ENCODE results near the gene SRSF9. TPM values are rescaled to one million over a fixed set of nuclear protein-coding genes. Genes with fewer than 3 reads are reported as not detected.

Gene SRSF9
- polyA plus RNA-seq, 3 donors, result 127 to 218 (median 200) TPM

DNA sequence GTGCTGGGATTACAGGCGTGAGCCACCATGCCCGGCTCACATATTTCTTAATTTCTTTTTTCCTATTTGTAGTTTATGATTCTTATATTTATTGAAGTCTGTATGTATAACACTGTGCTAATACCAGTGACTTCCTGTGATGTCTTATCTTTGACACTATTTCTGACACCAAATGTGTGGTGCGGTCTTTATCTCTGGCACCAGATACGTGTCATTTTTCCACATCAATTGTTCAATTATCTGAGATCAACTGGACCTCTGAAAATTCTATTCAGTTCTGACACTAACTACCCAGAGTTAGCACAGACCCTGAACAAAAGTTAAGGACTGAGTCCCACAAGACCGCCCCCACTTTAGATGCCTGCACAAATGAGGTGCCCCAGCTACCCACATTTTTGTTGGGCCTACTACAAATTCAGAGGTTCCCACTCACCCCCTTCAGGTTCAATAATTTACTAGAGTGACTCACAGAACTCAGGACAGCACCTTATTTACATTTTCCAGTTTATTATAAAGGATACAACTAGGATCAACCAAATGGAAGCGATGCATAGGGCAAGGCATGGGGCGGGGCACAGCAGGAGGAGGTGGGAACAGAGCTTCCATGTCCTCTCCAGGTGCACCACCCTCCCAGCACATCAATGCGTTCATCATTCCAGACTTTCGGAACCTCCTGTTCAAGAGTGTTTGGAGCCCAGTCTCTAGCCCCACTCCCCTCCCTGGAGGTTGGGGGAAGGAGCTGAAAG, 11.6 kb upstream of the SRSF9 start:
- WGBS (ENCODE audit: insufficient coverage), result 93% methylated on average over 3 of the region's 9 CpGs
- Mint-ChIP-seq H3K4me3 (no peak overlapping the region), H3K27me3 (ENCODE audit: low read depth in 3 of 3) (no peaks in the 10 kb centered on the region), H3K9me3 (no peaks in the 10 kb centered on the region), H3K36me3 (peaks cover 0 to 4% of the 10 kb centered on the region in 2 donors), H3K4me1 (peaks cover 10% of the 10 kb centered on the region), H3K27ac (peak overlapping the region in 2 of 7 donors; percentile 41 to 57)
- H3K4me3 ChIP-seq (replicated peaks in 1 of 3; ENCODE audit: low read depth in 2 of 3, low read length in 3 of 3), result no peak overlapping the region
- H3K36me3 ChIP-seq (replicated peaks in 1 of 2; ENCODE audit: control insufficient read depth in 1 of 2, insufficient read depth in 2 of 2, low read length in 2 of 2), result no peaks in the 10 kb centered on the region
- H3K4me1 ChIP-seq (ENCODE audit: control insufficient read depth in 1 of 2, insufficient read depth in 2 of 2, low read length in 2 of 2), result peaks cover 0 to 2% of the 10 kb centered on the region in 2 donors
- H3K9me3 ChIP-seq (replicated peaks in 1 of 2; ENCODE audit: control insufficient read depth in 1 of 2, insufficient read depth in 1 of 2, low read length in 2 of 2), result no peaks in the 10 kb centered on the region
- no peak overlapping the region for H3K4me2 ChIP-seq (replicated peaks; ENCODE audit: extremely low read depth, low read length, poor library complexity, severe bottlenecking)
- intact Hi-C loops (cut with micrococcal nuclease), result no loop called here
- H3K27me3 ChIP-seq (ENCODE audit: control insufficient read depth in 2 of 2, insufficient read depth in 2 of 2, low read length in 2 of 2), result no peaks in the 10 kb centered on the region
- no peak for DNase-seq
- no peak overlapping the region for H3K9ac ChIP-seq (ENCODE audit: insufficient read depth, low read length, poor library complexity, severe bottlenecking)
- H2AFZ ChIP-seq (ENCODE audit: insufficient read depth, low read depth, low read length, poor library complexity, severe bottlenecking), result no peak overlapping the region
- no peaks in the 10 kb centered on the region for H3K79me2 ChIP-seq (ENCODE audit: insufficient read depth, low read length)
- H4K20me1 ChIP-seq (ENCODE audit: insufficient read depth, low read length), result no peaks in the 10 kb centered on the region
- TF ChIP-seq, protein P1, sequence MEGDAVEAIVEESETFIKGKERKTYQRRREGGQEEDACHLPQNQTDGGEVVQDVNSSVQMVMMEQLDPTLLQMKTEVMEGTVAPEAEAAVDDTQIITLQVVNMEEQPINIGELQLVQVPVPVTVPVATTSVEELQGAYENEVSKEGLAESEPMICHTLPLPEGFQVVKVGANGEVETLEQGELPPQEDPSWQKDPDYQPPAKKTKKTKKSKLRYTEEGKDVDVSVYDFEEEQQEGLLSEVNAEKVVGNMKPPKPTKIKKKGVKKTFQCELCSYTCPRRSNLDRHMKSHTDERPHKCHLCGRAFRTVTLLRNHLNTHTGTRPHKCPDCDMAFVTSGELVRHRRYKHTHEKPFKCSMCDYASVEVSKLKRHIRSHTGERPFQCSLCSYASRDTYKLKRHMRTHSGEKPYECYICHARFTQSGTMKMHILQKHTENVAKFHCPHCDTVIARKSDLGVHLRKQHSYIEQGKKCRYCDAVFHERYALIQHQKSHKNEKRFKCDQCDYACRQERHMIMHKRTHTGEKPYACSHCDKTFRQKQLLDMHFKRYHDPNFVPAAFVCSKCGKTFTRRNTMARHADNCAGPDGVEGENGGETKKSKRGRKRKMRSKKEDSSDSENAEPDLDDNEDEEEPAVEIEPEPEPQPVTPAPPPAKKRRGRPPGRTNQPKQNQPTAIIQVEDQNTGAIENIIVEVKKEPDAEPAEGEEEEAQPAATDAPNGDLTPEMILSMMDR (IDR thresholded peaks at IDR 0.05), result no peak
- H3K27ac ChIP-seq (ENCODE audit: low read depth in 1 of 2, low read length in 2 of 2), result no peak overlapping the region

DNA sequence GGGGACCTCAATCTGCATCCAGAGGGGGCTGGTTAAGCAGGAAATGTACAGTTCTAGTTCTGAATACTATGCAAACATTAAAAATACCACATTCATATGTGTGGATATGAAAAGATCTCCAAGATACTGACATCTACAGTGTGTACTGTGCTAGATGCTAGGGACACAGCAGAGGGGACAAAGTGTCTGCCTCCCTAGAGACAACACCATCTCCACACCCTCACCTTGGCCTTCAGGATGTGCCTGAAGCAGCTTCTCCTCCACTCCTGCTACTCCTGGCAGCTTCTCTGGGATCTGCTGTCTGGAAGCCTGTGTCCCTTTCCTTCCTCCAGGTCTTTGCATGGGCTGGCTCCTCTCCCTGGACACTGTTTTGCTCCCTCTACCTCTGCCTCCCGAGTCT, 10.7 kb upstream of the SRSF9 start:
- H3K27ac Mint-ChIP-seq, result peak overlapping the region in 1 of 7 donors; percentile 9
- H4K20me1 ChIP-seq (ENCODE audit: insufficient read depth, low read length), result no peaks in the 10 kb centered on the region
- no peaks in the 10 kb centered on the region for H3K9me3 Mint-ChIP-seq
- no peak overlapping the region for H3K27ac ChIP-seq (ENCODE audit: low read depth in 1 of 2, low read length in 2 of 2)
- H3K36me3 Mint-ChIP-seq, result peaks cover 0 to 4% of the 10 kb centered on the region in 2 donors
- H3K4me1 Mint-ChIP-seq, result peaks cover 10% of the 10 kb centered on the region
- H3K4me3 ChIP-seq (replicated peaks in 1 of 3; ENCODE audit: low read depth in 2 of 3, low read length in 3 of 3), result no peak overlapping the region
- no peak overlapping the region for H3K4me2 ChIP-seq (replicated peaks; ENCODE audit: extremely low read depth, low read length, poor library complexity, severe bottlenecking)
- no peaks in the 10 kb centered on the region for H3K27me3 ChIP-seq (ENCODE audit: control insufficient read depth in 2 of 2, insufficient read depth in 2 of 2, low read length in 2 of 2)
- peaks cover 0 to 1% (median 0%) of the 10 kb centered on the region in 3 donors for H3K27me3 Mint-ChIP-seq (ENCODE audit: low read depth in 3 of 3)
- no peaks in the 10 kb centered on the region for H3K79me2 ChIP-seq (ENCODE audit: insufficient read depth, low read length)
- WGBS (ENCODE audit: insufficient coverage), result 73% methylated on average over 1 of the region's 1 CpG
- H3K4me1 ChIP-seq (ENCODE audit: control insufficient read depth in 1 of 2, insufficient read depth in 2 of 2, low read length in 2 of 2), result peaks cover 0 to 2% of the 10 kb centered on the region in 2 donors
- no peak for DNase-seq
- TF ChIP-seq, protein P1 (IDR thresholded peaks at IDR 0.05), result no peak
- no peak overlapping the region for H2AFZ ChIP-seq (ENCODE audit: insufficient read depth, low read depth, low read length, poor library complexity, severe bottlenecking)
- intact Hi-C loops (cut with micrococcal nuclease), result no loop called here
- no peak overlapping the region for H3K9ac ChIP-seq (ENCODE audit: insufficient read depth, low read length, poor library complexity, severe bottlenecking)
- H3K9me3 ChIP-seq (replicated peaks in 1 of 2; ENCODE audit: control insufficient read depth in 1 of 2, insufficient read depth in 1 of 2, low read length in 2 of 2), result no peaks in the 10 kb centered on the region
- no peak overlapping the region for H3K4me3 Mint-ChIP-seq
- H3K36me3 ChIP-seq (replicated peaks in 1 of 2; ENCODE audit: control insufficient read depth in 1 of 2, insufficient read depth in 2 of 2, low read length in 2 of 2), result no peaks in the 10 kb centered on the region

All from CD14-positive monocyte (primary cell).